Measurements from ENCODE around the gene GNE. TPM values are rescaled to one million over a fixed set of nuclear protein-coding genes. Genes with fewer than 3 reads are reported as not detected.

The GNE gene
- total and polyA plus RNA-seq, 2 of the 8 experiments (the other 6 are each of a cell fraction or from before 2014, with no cell fraction given), result 5.1 to 11.1 TPM

GRCh38 chr9:36258208-36258995, at the start of gene GNE (continued):
- TF ChIP-seq EZH2 (IDR thresholded peaks at IDR 0.05; ENCODE audit: low read depth, low read length, severe bottlenecking) (no peak), USF2 (IDR thresholded peaks at IDR 0.05; ENCODE audit: low read length) (no peak), TBP (IDR thresholded peaks at IDR 0.05; ENCODE audit: low read depth, low read length) (peak; percentile 83; the same call in 1 of the 2 replicates), HDAC6 (IDR thresholded peaks at IDR 0.05; ENCODE audit: low read depth, low read length) (no peak), SIX5 (IDR thresholded peaks at IDR 0.05; ENCODE audit: low read depth, low read length) (no peak), YY1 (IDR thresholded peaks at IDR 0.05; ENCODE audit: low read depth, low read length) (peak; percentile 80), RAD21 (IDR thresholded peaks at IDR 0.05 in 1 of 2, conservative IDR thresholded peaks at IDR 0.05 in 1 of 2; ENCODE audit: low read depth in 2 of 2, low read length in 2 of 2) (no peak; a peak in 1 of 4 replicates), RXRA (IDR thresholded peaks at IDR 0.05; ENCODE audit: insufficient read depth, low read depth, low read length) (no peak), CTBP2 (IDR thresholded peaks at IDR 0.05; ENCODE audit: borderline replicate concordance, insufficient read depth, insufficient read length, low read length) (no peak), ZNF274 (IDR thresholded peaks at IDR 0.05; ENCODE audit: borderline replicate concordance, extremely low read depth, low read length) (no peak), SP1 (IDR thresholded peaks at IDR 0.05; ENCODE audit: low read depth, low read length) (peak; percentile 86), NRF1 (IDR thresholded peaks at IDR 0.05; ENCODE audit: low read depth, low read length) (no peak), PHF8 (conservative IDR thresholded peaks at IDR 0.05; ENCODE audit: low read depth, low read length) (peak; percentile 74), POLR2A (IDR thresholded peaks at IDR 0.05; ENCODE audit: control extremely low read depth in 1 of 2, low read depth in 2 of 2, low read length in 2 of 2) (peak; percentile 71 to 72), TAF1 (IDR thresholded peaks at IDR 0.05; ENCODE audit: low read depth, low read length) (peak; percentile 78), JUN (IDR thresholded peaks at IDR 0.05; ENCODE audit: low read depth, low read length) (no peak), SP2 (IDR thresholded peaks at IDR 0.05; ENCODE audit: low read length) (no peak), MAX (IDR thresholded peaks at IDR 0.05) (0 out of 2 replicates have a peak, but pooled peaks have one; percentile 34)

All from H1 (cell line).